ENCODE measurements around the gene RDH16. TPM values are rescaled to one million over a fixed set of nuclear protein-coding genes. Genes with fewer than 3 reads are reported as not detected.

Gene RDH16
- polyA plus RNA-seq, 3 donors: 0.47 TPM; not detected in 2

- intact Hi-C loops (cut with micrococcal nuclease): no loop called here
- Histone ChIP-seq H3K27ac (ENCODE audit: low read depth in 1 of 2, low read length in 2 of 2) (no peak overlapping the region), H3K9ac (ENCODE audit: insufficient read depth, low read length, poor library complexity, severe bottlenecking) (no peak overlapping the region), H3K4me3 (replicated peaks in 1 of 3; ENCODE audit: low read depth in 2 of 3, low read length in 3 of 3) (no peak overlapping the region), H4K20me1 (ENCODE audit: insufficient read depth, low read length) (no peaks in the 10 kb centered on the region), H3K79me2 (ENCODE audit: insufficient read depth, low read length) (no peaks in the 10 kb centered on the region), H3K4me1 (ENCODE audit: control insufficient read depth in 1 of 2, insufficient read depth in 2 of 2, low read length in 2 of 2) (no peaks in the 10 kb centered on the region), H3K4me2 (replicated peaks; ENCODE audit: extremely low read depth, low read length, poor library complexity, severe bottlenecking) (no peak overlapping the region), H2AFZ (ENCODE audit: insufficient read depth, low read depth, low read length, poor library complexity, severe bottlenecking) (no peak overlapping the region), H3K9me3 (replicated peaks in 1 of 2; ENCODE audit: control insufficient read depth in 1 of 2, insufficient read depth in 1 of 2, low read length in 2 of 2) (peaks cover 10 to 13% of the 10 kb centered on the region in 2 donors), H3K27me3 (ENCODE audit: control insufficient read depth in 2 of 2, insufficient read depth in 2 of 2, low read length in 2 of 2) (no peaks in the 10 kb centered on the region), H3K36me3 (replicated peaks in 1 of 2; ENCODE audit: control insufficient read depth in 1 of 2, insufficient read depth in 2 of 2, low read length in 2 of 2) (no peaks in the 10 kb centered on the region)
- Mint-ChIP-seq H3K27me3 (ENCODE audit: low read depth in 3 of 3) (peaks cover 5 to 6% (median 6%) of the 10 kb centered on the region in 3 donors), H3K4me3 (no peak overlapping the region), H3K27ac (no peak overlapping the region), H3K4me1 (peaks cover 7% of the 10 kb centered on the region), H3K9me3 (peaks cover 7 to 25% (median 16%) of the 10 kb centered on the region in 7 donors), H3K36me3 (no peaks in the 10 kb centered on the region)
- no peak for DNase-seq
- TF ChIP-seq, protein P1, sequence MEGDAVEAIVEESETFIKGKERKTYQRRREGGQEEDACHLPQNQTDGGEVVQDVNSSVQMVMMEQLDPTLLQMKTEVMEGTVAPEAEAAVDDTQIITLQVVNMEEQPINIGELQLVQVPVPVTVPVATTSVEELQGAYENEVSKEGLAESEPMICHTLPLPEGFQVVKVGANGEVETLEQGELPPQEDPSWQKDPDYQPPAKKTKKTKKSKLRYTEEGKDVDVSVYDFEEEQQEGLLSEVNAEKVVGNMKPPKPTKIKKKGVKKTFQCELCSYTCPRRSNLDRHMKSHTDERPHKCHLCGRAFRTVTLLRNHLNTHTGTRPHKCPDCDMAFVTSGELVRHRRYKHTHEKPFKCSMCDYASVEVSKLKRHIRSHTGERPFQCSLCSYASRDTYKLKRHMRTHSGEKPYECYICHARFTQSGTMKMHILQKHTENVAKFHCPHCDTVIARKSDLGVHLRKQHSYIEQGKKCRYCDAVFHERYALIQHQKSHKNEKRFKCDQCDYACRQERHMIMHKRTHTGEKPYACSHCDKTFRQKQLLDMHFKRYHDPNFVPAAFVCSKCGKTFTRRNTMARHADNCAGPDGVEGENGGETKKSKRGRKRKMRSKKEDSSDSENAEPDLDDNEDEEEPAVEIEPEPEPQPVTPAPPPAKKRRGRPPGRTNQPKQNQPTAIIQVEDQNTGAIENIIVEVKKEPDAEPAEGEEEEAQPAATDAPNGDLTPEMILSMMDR (IDR thresholded peaks at IDR 0.05): no peak
- 40% methylated on average over 1 of the region's 2 CpGs for WGBS (ENCODE audit: insufficient coverage)
These were observed 1.7 kb downstream of the RDH16 start for GRCh38 chr12:56955631-56956256.

DNA sequence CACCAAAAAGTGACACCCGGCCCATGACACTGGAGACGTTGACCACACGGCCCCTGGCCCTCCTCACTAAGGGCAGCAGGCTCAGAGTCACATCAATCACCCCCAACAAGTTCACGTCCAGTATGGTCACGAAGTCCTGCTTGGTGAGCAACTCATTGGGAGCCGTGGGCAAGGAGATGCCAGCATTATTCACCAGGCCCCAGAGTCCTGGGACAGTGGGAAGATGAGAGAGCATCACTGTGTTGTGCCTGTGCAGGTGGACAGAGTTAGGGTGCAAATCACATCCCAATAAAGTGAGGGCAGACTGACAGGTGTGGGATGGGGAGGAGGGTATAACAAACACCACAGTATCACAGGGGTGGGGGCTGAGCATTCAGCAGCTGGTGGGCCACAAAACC is 2.5 kb downstream of the RDH16 start:
- no peak for DNase-seq
- H3K4me1 Mint-ChIP-seq: peaks cover 7% of the 10 kb centered on the region
- H3K36me3 Mint-ChIP-seq: no peaks in the 10 kb centered on the region
- no peak overlapping the region for H3K9ac ChIP-seq (ENCODE audit: insufficient read depth, low read length, poor library complexity, severe bottlenecking)
- WGBS (ENCODE audit: insufficient coverage): 80% methylated on average over 1 of the region's 6 CpGs
- H3K27me3 Mint-ChIP-seq (ENCODE audit: low read depth in 3 of 3): peaks cover 4 to 7% (median 6%) of the 10 kb centered on the region in 3 donors
- H3K4me1 ChIP-seq (ENCODE audit: control insufficient read depth in 1 of 2, insufficient read depth in 2 of 2, low read length in 2 of 2): no peaks in the 10 kb centered on the region
- TF ChIP-seq, protein P1 (IDR thresholded peaks at IDR 0.05): no peak
- no peak overlapping the region for H2AFZ ChIP-seq (ENCODE audit: insufficient read depth, low read depth, low read length, poor library complexity, severe bottlenecking)
- intact Hi-C loops (cut with micrococcal nuclease): no loop called here
- no peak overlapping the region for H3K4me2 ChIP-seq (replicated peaks; ENCODE audit: extremely low read depth, low read length, poor library complexity, severe bottlenecking)
- H3K79me2 ChIP-seq (ENCODE audit: insufficient read depth, low read length): no peaks in the 10 kb centered on the region
- no peak overlapping the region for H3K4me3 ChIP-seq (replicated peaks in 1 of 3; ENCODE audit: low read depth in 2 of 3, low read length in 3 of 3)
- H3K9me3 ChIP-seq (replicated peaks in 1 of 2; ENCODE audit: control insufficient read depth in 1 of 2, insufficient read depth in 1 of 2, low read length in 2 of 2): peaks cover 10 to 13% of the 10 kb centered on the region in 2 donors
- no peak overlapping the region for H3K4me3 Mint-ChIP-seq
- H3K27me3 ChIP-seq (ENCODE audit: control insufficient read depth in 2 of 2, insufficient read depth in 2 of 2, low read length in 2 of 2): no peaks in the 10 kb centered on the region
- no peak overlapping the region for H3K27ac ChIP-seq (ENCODE audit: low read depth in 1 of 2, low read length in 2 of 2)
- H4K20me1 ChIP-seq (ENCODE audit: insufficient read depth, low read length): no peaks in the 10 kb centered on the region
- H3K27ac Mint-ChIP-seq: no peak overlapping the region
- H3K36me3 ChIP-seq (replicated peaks in 1 of 2; ENCODE audit: control insufficient read depth in 1 of 2, insufficient read depth in 2 of 2, low read length in 2 of 2): no peaks in the 10 kb centered on the region
- H3K9me3 Mint-ChIP-seq: peaks cover 6 to 22% (median 16%) of the 10 kb centered on the region in 7 donors

All from CD14-positive monocyte (primary cell).